PFSK-1 (cell line): ENCODE measurements around the gene MICAL1.

ENCODE experiments used
- FOXP2 ChIP-seq: optimal IDR thresholded peaks from 2 replicates; pipeline ENCODE3; 2011; ENCODE audit warnings: borderline replicate concordance, control low read depth, inconsistent platforms; ENCODE audit not compliant: insufficient read depth; ENCODE audit errors: extremely low read length, extremely low read depth
- POLR2AphosphoS5 ChIP-seq: IDR thresholded peaks from 2 replicates; pipeline ENCODE4 v1.6.1; 2012; ENCODE audit warnings: low read depth, mild to moderate bottlenecking, control low read depth, low read length, moderate library complexity
- SIN3A ChIP-seq: IDR thresholded peaks from 2 replicates; pipeline ENCODE4 v1.6.1; 2012; ENCODE audit warnings: mild to moderate bottlenecking, low read length, moderate library complexity, borderline replicate concordance; ENCODE audit not compliant: insufficient read depth
- TAF1 ChIP-seq: IDR thresholded peaks from 2 replicates; pipeline ENCODE4 v1.6.1; 2012; ENCODE audit warnings: low read length, control low read depth, borderline replicate concordance; ENCODE audit not compliant: insufficient read depth

DNA sequence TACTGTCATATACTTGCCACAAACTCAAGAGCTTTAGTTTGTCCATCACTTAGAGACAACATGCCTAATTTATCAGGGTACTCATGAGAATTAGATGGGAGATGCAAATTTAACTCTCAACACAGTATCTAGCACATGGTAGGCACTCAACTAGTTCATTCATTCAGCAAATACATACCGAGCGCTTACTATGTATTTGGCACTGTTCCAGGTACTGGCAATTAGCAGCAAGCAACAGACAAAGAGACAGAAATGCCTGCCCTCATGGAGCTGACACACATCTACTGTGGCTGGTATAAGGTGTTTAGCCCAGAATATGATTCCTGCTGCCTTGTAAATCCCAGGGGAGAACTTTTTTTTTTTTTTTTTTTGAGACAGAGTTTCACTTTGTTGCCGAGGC is 4.8 kb downstream of the MICAL1 start:
- TF ChIP-seq TAF1 (no peak), FOXP2 (no peak), POLR2AphosphoS5 (no peak), SIN3A (no peak)
